GM23338 (cell line): Measurements from ENCODE around the gene NXN.

Source experiments
- CTCF ChIP-seq, 2 experiments: fragments of 200-600 bp in 1 of 2; sonication (generic) in 1 of 2; conservative IDR thresholded peaks; 2 replicates each; pipeline versions ENCODE4 v1.5.1 to v1.6.1; 2016 to 2017; ENCODE audit warnings: antibody characterized with exemption in 2 of 2, low read depth in 2 of 2, mild to moderate bottlenecking in 2 of 2, moderate library complexity in 1 of 2
- EZH2 ChIP-seq: fragments of 200-600 bp; sonication (generic); IDR thresholded peaks from one replicate; pipeline ENCODE4 v1.8.0; 2017; ENCODE audit warnings: antibody characterized with exemption, mild to moderate bottlenecking, low read depth; ENCODE audit not compliant: unreplicated experiment
- POLR2AphosphoS5 ChIP-seq: IDR thresholded peaks from 2 replicates; pipeline ENCODE4 v1.6.1; 2016; ENCODE audit warnings: antibody characterized with exemption, low read depth
- REST ChIP-seq: IDR thresholded peaks from one replicate; pipeline ENCODE4 v1.6.1; 2018; ENCODE audit warnings: antibody characterized with exemption; ENCODE audit not compliant: unreplicated experiment
- ZNF462 ChIP-seq: fragments of 250-450 bp; sonication (Bioruptor Pico); IDR thresholded peaks from 2 replicates; pipeline ENCODE4 v1.5.0; 2020; ENCODE audit warnings: mild to moderate bottlenecking, moderate library complexity

GRCh38 chr17:933312-934073, 46.1 kb downstream of the NXN start:
- TF ChIP-seq CTCF (conservative IDR thresholded peaks at IDR 0.05; ENCODE audit: low read depth in 2 of 2), result no peak
- TF ChIP-seq REST, result no peak
- no peak for TF ChIP-seq POLR2AphosphoS5
- no peak for TF ChIP-seq ZNF462
- TF ChIP-seq EZH2, result no peak
